ENCODE measurements around the gene TNIK.

The TNIK gene

GRCh38 chr3:171255236-171255806 lies 204.9 kb downstream of the TNIK start:
- TF ChIP-seq, protein P1, sequence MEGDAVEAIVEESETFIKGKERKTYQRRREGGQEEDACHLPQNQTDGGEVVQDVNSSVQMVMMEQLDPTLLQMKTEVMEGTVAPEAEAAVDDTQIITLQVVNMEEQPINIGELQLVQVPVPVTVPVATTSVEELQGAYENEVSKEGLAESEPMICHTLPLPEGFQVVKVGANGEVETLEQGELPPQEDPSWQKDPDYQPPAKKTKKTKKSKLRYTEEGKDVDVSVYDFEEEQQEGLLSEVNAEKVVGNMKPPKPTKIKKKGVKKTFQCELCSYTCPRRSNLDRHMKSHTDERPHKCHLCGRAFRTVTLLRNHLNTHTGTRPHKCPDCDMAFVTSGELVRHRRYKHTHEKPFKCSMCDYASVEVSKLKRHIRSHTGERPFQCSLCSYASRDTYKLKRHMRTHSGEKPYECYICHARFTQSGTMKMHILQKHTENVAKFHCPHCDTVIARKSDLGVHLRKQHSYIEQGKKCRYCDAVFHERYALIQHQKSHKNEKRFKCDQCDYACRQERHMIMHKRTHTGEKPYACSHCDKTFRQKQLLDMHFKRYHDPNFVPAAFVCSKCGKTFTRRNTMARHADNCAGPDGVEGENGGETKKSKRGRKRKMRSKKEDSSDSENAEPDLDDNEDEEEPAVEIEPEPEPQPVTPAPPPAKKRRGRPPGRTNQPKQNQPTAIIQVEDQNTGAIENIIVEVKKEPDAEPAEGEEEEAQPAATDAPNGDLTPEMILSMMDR (IDR thresholded peaks at IDR 0.05; ENCODE audit: low read depth, low read length): no peak
- no peak for DNase-seq (ENCODE audit: extremely low read depth, low read depth)

DNA sequence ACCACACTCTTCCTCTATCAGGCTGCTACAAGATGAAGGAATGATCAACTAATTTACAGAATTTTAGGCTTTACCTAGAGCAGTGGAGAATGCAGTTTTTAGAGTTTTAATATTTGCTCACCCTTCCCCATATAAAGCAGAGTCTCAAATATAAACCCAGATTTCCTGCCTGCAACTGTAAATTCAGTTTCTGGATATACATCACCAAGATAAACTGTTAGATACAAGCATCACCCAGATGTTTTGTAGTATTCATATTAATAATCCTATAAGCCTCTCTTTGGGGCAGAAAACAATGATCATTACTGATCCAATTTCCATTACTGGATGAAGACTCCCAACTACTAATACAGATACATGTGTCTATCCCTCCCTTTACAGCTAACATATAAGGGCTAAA lies 205.9 kb downstream of the TNIK start:
- no peak for DNase-seq (ENCODE audit: extremely low read depth, low read depth)
- TF ChIP-seq, protein P1 (IDR thresholded peaks at IDR 0.05; ENCODE audit: low read depth, low read length): no peak

GRCh38 chr3:171251835-171252234 lies 208.4 kb downstream of the TNIK start:
- DNase-seq (ENCODE audit: extremely low read depth, low read depth): no peak
- TF ChIP-seq, protein P1 (IDR thresholded peaks at IDR 0.05; ENCODE audit: low read depth, low read length): no peak

- TF ChIP-seq, protein P1 (IDR thresholded peaks at IDR 0.05; ENCODE audit: low read depth, low read length): no peak
- DNase-seq (ENCODE audit: extremely low read depth, low read depth): no peak
Observed at GRCh38 chr3:171250444-171250843, 209.8 kb downstream of the TNIK start.

DNA sequence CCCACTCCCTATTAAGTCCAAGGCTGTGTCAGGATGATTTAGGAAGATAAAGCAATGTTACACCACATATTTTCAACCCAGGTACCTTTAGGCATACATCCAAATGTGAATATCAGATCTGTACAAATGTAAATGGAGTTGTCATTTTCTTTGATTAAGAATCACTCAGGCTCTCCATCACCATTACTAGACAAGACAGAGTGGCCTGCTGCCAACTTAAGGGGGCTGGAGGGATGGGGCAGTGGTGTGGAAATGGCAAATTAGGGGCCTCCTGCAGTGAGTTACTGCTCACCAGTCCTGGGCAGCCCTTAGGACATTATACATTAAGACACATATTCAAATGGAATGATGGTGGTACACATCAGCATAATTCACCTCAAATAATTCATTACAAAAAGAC lies 211.0 kb downstream of the TNIK start:
- TF ChIP-seq, protein P1 (IDR thresholded peaks at IDR 0.05; ENCODE audit: low read depth, low read length): no peak
- no peak for DNase-seq (ENCODE audit: extremely low read depth, low read depth)

DNA sequence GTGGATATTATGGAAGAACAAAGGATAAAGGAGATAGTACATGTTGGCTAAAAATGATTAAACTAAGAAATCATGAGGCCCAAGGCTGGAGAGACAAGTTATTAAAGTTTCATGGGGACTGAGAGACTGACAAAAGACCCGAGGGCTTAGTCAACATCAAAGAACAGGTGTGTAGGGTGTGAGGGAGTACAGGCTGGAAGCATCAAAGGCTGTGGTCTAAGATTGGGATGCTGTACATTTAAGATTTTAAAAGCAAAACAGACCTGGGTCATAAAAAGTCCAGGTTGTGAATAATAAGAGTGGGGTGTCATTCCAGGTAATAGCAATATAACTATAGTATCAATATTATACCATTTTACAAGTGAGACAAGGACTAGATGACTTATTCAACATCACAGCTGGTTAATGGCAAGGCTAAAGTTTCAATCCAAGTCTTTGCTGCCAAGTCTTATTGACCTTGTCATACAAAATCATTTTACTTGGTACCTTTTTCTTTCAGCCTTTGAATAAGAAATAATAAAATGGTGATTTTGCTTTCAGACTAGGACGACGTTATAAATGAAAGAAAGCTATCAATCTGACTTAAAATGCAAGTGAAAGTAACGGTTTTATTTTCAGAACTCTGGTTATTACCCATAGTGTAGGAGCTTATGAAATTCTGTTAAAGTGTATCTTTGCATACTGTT lies 211.6 kb downstream of the TNIK start:
- TF ChIP-seq, protein P1 (IDR thresholded peaks at IDR 0.05; ENCODE audit: low read depth, low read length): no peak
- DNase-seq (ENCODE audit: extremely low read depth, low read depth): no peak

Data from AG09319 (cell line).